BJ (cell line): ENCODE results near the gene MTURN. TPM values are rescaled to one million over a fixed set of nuclear protein-coding genes. Genes with fewer than 3 reads are reported as not detected.

Experiments used
- CTCF ChIA-PET: fragments of 350-600 bp; formaldehyde crosslinking; extraction: SDS; loops from one replicate; lab custom pipeline; 2021; ENCODE audit warnings: antibody characterized with exemption, inconsistent platforms; lab: Yijun Ruan, JAX
- POLR2A ChIA-PET: fragments of 300-600 bp; sonication (Branson Sonifier 250); formaldehyde crosslinking; extraction: SDS; loops from one replicate; lab custom pipeline; 2021; ENCODE audit warnings: antibody characterized with exemption; lab: Charles Lee
- DNase-seq: peaks from one replicate; pipeline ENCODE4 v3.0.0-alpha.2; 2011; ENCODE audit warnings: low read depth
- H3K27me3 ChIP-seq: 2 replicates; pipeline ENCODE4 v1.6.0; 2011; ENCODE audit warnings: low read length; ENCODE audit not compliant: control insufficient read depth, insufficient read depth
- H3K36me3 ChIP-seq: 2 replicates; pipeline ENCODE4 v1.5.1; 2011; ENCODE audit warnings: low read length; ENCODE audit not compliant: control insufficient read depth, insufficient read depth
- H3K4me3 ChIP-seq: 2 replicates; pipeline ENCODE4 v1.5.1; 2011; ENCODE audit warnings: low read depth, mild to moderate bottlenecking, control low read depth, low read length
- CTCF ChIP-seq: IDR thresholded peaks from 2 replicates; pipeline ENCODE4 v1.5.1; 2011; ENCODE audit warnings: low read depth, mild to moderate bottlenecking, control low read depth, inconsistent platforms, low read length, moderate library complexity; ENCODE audit not compliant: insufficient read depth
- polyA plus RNA-seq: library from polyadenylated mRNA; depleted of rRNA; stranded (reverse); fragments of >200 nt; gene quantifications from 2 replicates; pipeline ENCODE4 v1.2.3, GENCODE V29; 2011; rRNA removed
- small RNA-seq: library from RNA; depleted of rRNA; stranded (forward); fragments of <200 nt; gene quantifications from one replicate; pipeline ENCODE3, GENCODE V24; 2012; ENCODE audit warnings: low replicate concordance, low read depth; ENCODE audit not compliant: insufficient read length

Gene MTURN
- polyA plus RNA-seq, 1 experiment, result 7.0 TPM

GRCh38 chr7:30209951-30210350 lies 75.2 kb downstream of the MTURN start:
- Histone ChIP-seq H3K36me3 (no peaks in the 10 kb centered on the region), H3K4me3 (no peak overlapping the region), H3K27me3 (peaks cover 4% of the 10 kb centered on the region; the same call in 1 of the 2 replicates)
- no peak for DNase-seq
- CTCF ChIA-PET, result no interaction called here
- POLR2A ChIA-PET, result no interaction called here
- TF ChIP-seq CTCF, result no peak

Small RNAs within 50 kb of the gene (small RNA-seq; reads per million reads assigned to genes)
- not detected for gene RPS27P16

Other genes with a start within 250 kb of the MTURN start
- gene SCRN1, start 145.2 kb upstream of the MTURN start, polyA plus RNA-seq, result 81.4 and 107 TPM in 2 replicates
- gene FKBP14, start 108.3 kb upstream of the MTURN start, polyA plus RNA-seq, result 14.9 and 27.1 TPM in 2 replicates
- 4.2 and 6.8 TPM in 2 replicates for gene PLEKHA8, start 106.6 kb upstream of the MTURN start, polyA plus RNA-seq
- gene ZNRF2, start 149.6 kb downstream of the MTURN start, polyA plus RNA-seq, result 1.6 and 2.8 TPM in 2 replicates